RWPE2 (cell line): Measurements from ENCODE around the gene DOCK3.
A peak's percentile ranks its signal among the peaks of the same experiment; 100 is the strongest.

Experiments used
- ATAC-seq: fragments of 200-7000 bp; cut with Tn5 transposase; 3 replicates; pipeline ENCODE4 v1.9.1; 2021; ENCODE audit warnings: low read depth
- DNase-seq: peaks from one replicate; pipeline ENCODE4 v3.0.0-alpha.2; 2020; ENCODE audit warnings: low spot score
- H3K27ac ChIP-seq: fragments of 450-650 bp; 2 replicates; pipeline ENCODE4 v1.5.1; 2017; ENCODE audit warnings: mild to moderate bottlenecking; ENCODE audit not compliant: poor library complexity, severe bottlenecking
- H3K27me3 ChIP-seq: fragments of 250-450 bp; sonication (Bioruptor Pico); 2 replicates; pipeline ENCODE4 v1.5.1; 2021; ENCODE audit warnings: mild to moderate bottlenecking, moderate library complexity; ENCODE audit not compliant: insufficient read depth, poor library complexity, severe bottlenecking
- H3K36me3 ChIP-seq: fragments of 250-450 bp; sonication (Bioruptor Pico); 2 replicates; pipeline ENCODE4 v1.5.1; 2020; ENCODE audit warnings: low read depth, mild to moderate bottlenecking, moderate library complexity
- H3K4me1 ChIP-seq: fragments of 250-450 bp; sonication (Bioruptor Pico); 2 replicates; pipeline ENCODE4 v1.5.1; 2021; ENCODE audit warnings: mild to moderate bottlenecking, moderate library complexity; ENCODE audit not compliant: insufficient read depth, poor library complexity, severe bottlenecking
- H3K4me3 ChIP-seq: fragments of 250-450 bp; sonication (Bioruptor Pico); 2 replicates; pipeline ENCODE4 v1.5.1; 2021; ENCODE audit warnings: mild to moderate bottlenecking, moderate library complexity; ENCODE audit not compliant: severe bottlenecking
- H3K9me3 ChIP-seq: fragments of 250-450 bp; sonication (Bioruptor Pico); 2 replicates; pipeline ENCODE4 v1.5.1; 2021; ENCODE audit warnings: mild to moderate bottlenecking, moderate library complexity; ENCODE audit not compliant: severe bottlenecking
- CTCF ChIP-seq: fragments of 450-650 bp; IDR thresholded peaks from one replicate; pipeline ENCODE4 v1.5.1; 2017; ENCODE audit warnings: mild to moderate bottlenecking, moderate library complexity; ENCODE audit not compliant: poor library complexity, severe bottlenecking

DOCK3 gene

GRCh38 chr3:50653937-50654595 is 20.7 kb upstream of the DOCK3 start:
- TF ChIP-seq CTCF, result no peak
- Histone ChIP-seq H3K27ac (no peak overlapping the region), H3K4me3 (no peak overlapping the region), H3K27me3 (no peaks in the 10 kb centered on the region), H3K4me1 (no peaks in the 10 kb centered on the region), H3K36me3 (no peaks in the 10 kb centered on the region), H3K9me3 (no peaks in the 10 kb centered on the region)
- DNase-seq (no peak), ATAC-seq (no peak)

GRCh38 chr3:50655009-50655830 is 19.5 kb upstream of the DOCK3 start:
- no peak overlapping the region for H3K27ac ChIP-seq
- no peaks in the 10 kb centered on the region for H3K36me3 ChIP-seq
- ATAC-seq (peak; percentile 24), DNase-seq (peak; percentile 4)
- TF ChIP-seq CTCF, result no peak
- no peaks in the 10 kb centered on the region for H3K4me1 ChIP-seq
- H3K4me3 ChIP-seq, result no peak overlapping the region
- no peaks in the 10 kb centered on the region for H3K9me3 ChIP-seq
- H3K27me3 ChIP-seq, result no peaks in the 10 kb centered on the region

GRCh38 chr3:50656417-50657195 is 18.1 kb upstream of the DOCK3 start:
- Histone ChIP-seq H3K27ac (no peak overlapping the region), H3K27me3 (no peaks in the 10 kb centered on the region), H3K9me3 (no peaks in the 10 kb centered on the region), H3K36me3 (no peaks in the 10 kb centered on the region), H3K4me3 (no peak overlapping the region), H3K4me1 (no peaks in the 10 kb centered on the region)
- TF ChIP-seq CTCF, result no peak
- DNase-seq (peak; percentile 26), ATAC-seq (no peak)

- no peak for ATAC-seq
- no peaks in the 10 kb centered on the region for H3K36me3 ChIP-seq
Observed at GRCh38 chr3:50657407-50657806, 17.3 kb upstream of the DOCK3 start.

More at GRCh38 chr3:50657407-50657806, 17.3 kb upstream of the DOCK3 start:
- no peak for TF ChIP-seq CTCF
- Histone ChIP-seq H3K4me1 (no peaks in the 10 kb centered on the region), H3K27me3 (no peaks in the 10 kb centered on the region), H3K27ac (no peak overlapping the region), H3K4me3 (no peak overlapping the region), H3K9me3 (no peaks in the 10 kb centered on the region)
- peak; percentile 23 for DNase-seq
